NCI-H1436 treated with DMSO at 0.1 percent for 48 hours (cell line): ENCODE data around the gene TENM4.

Experiments
- DNase-seq: peaks from one replicate; lab custom pipeline; 2025; lab: John Stamatoyannopoulos, UW

TENM4 gene

DNA sequence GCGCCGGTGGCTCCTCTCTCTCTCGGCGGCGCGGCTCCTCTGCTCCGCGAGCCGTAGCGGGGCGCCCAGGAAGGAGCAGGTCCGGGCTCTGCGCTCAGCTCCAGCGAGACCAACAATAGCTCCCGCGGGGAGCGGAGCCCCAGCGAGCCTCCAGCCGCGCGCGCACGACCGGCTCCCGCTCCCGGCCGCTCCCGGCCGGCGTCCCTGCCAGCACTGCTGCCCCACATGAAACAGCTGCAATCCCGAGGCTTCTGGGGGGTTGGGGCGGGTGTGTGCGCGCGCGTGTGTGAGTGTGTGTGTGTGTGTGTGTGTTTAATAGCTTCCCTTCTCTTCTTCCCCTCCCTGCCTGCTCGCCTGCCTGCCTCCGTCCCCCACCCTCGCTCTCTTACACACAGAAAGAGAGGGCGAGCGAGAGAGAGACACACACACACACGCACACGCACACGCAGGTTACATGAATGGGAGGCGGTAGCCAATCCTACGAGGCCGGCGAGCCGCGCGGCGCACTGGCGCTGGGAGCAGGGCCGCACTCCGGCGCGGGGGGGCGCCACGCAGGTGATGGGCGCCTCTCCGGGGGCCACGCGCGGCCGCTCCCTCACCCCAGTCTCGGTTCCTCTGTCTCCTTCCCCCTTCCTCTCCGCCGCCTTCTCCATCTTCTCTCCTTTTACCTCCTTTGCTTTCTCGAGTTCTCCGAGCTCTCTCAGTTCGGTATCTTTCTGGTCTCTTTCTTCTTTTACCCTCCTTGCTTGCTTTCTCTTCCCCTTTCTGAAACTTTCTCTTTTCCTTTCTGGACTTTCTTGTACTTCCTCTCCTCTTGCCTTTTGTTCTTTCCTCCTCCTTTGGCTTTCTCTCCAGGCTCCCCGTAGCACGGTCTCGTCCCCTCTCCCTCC, at the start of gene TENM4:
Gene TENM4, minus strand, starts transcription at position 460 of the 890 bp plus-strand sequence. CDS start 371,086 bp downstream, outside the sequence.
- DNase-seq, result no peak

DNA sequence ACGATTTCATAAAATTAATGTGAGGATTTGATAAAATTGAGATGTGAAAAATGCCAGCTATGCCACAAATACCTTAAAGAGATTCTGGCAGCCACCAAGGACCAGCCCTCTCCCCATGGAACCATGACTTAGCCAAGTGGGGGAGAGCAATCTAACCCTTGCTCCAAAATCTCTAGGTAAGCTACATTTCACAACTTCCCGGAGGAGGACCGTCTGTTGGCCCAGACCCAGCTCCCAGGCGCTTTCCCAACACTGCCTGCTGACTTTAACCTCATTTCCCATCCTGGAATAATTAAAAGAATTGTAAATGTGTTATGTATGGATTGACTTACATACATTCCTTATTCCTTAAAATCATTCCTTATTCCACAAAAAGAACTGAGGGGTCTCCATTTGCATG, 47.5 kb upstream of the TENM4 start:
- no peak for DNase-seq

DNA sequence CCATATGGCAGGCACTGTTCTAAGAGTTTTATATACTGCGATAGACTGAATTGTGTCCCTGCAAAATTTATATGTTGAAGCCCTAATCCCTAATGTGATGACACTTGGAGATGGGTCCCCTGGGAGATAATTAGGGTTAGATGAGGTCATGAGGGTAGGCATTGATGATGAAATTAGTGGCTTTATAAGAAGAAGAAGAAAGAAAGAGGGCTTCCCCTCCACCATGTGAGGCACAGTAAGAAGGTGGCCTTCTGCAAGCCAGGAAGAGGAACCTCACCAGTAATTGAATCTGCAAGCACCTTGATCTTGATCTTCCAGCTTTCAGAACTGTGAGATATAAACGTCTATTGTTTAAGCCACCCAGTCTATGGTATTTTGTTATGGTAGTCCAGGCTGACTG, 46.6 kb upstream of the TENM4 start:
- DNase-seq, result no peak

DNA sequence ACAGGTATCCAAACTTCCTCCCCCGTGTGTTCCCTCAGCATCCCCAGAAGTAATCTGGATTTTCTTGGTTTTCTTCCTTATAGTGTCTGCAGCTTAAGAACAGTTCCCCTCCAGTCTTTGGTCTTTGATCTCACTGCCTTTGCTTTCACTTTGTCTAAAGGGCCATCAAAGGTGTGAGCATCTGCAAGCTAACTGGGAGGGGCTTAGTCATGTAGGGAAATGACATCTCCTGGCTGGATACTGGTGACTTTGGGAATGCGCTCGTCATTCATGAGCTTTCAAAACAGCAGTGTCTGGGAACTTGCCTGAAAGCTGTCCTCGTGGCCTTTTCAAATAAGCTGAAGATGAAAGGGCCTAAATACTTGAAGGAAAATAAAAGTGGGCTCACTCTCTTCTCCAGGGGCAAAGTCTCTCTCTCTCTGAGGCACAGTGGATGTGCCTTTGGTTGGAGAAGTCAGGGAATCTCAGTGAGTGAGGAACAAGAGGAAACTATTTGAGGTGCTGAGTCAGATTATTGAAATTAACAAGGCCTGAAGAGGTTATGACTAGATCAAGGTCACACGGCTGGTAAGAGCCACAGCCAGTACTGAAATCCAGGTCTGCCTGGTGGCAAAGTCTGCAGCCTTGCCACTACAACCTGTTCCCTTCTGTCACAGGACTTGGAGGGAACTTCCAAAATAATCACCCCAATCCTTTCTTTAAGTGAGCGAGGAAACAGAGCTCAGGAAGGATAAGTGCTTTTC, 45.6 kb upstream of the TENM4 start:
- DNase-seq, result no peak

DNA sequence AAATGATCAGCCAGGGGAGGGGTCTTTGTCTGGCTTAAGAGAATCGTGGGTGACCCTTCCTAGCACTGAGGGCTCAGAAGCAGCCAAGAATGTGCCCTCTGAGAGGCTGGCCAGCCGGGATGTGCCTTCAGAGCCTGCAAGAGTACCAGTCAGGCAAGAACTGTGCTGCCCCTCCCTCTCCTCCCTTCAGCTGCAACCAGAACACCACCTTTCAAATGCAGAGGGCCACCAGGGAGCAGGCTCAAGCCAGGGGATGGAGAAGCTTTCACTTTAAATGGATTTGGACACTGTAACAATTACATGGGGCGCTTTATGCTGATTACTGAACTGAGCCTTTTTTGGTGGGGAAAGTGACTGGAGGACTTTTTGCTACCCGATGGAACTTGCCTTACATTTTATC, 44.9 kb upstream of the TENM4 start:
- DNase-seq, result no peak

DNA sequence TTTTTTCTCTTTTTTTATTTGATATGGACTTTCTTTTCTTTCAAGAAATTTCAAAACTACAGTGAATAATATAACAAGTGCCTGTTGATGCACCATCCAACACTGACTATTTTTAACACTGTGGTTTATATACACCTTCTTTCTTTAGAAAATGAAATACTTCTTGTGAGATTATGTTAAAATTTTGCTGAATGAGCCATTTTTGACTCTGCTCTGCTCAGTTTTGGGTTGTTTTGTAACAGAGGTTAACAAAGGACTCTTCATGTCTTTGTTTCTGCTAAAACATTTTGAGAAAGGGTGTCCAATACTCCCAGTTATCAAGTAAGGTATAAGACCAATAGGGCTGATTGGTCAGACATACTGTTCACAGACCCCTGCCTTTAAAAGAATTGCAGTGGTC, 44.0 kb upstream of the TENM4 start:
- no peak for DNase-seq

DNA sequence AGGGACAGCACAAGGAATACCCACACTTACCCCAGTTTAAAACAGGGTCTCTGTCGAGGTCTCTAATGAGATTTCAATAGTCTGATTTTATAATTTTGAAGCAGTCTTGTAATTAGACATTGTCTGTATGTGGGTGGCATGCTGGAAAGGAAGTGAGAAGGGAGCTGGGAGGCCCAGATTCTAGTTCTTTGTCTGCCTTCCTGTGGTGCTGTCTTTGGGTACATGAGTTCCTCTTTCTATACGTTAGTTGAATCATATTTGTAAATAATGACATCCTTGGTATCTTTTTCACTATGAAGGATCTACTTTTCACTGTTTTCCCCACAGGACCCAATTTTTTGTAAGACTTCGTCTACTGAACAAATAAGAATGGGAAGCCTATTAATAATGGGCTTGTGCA, 42.0 kb upstream of the TENM4 start:
- DNase-seq, result no peak

DNA sequence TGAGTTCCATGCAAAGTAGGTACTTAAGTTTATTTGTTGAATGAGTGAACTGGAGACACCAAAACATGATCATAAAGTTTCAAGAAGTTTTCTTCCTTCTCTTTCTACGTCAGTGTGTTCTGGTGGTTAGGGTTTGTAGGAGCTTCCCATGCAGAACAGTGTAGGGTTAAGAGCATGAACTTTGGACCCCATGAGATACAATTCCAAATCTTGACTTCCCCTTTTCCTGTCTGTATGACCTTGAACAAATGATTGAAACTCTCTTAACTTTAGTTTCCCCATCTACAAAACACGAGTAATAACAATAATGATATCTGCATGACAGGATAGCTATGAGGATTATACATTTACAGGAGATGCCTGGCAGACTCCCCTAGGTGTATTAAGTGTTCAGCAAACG, 41.0 kb upstream of the TENM4 start:
- no peak for DNase-seq

DNA sequence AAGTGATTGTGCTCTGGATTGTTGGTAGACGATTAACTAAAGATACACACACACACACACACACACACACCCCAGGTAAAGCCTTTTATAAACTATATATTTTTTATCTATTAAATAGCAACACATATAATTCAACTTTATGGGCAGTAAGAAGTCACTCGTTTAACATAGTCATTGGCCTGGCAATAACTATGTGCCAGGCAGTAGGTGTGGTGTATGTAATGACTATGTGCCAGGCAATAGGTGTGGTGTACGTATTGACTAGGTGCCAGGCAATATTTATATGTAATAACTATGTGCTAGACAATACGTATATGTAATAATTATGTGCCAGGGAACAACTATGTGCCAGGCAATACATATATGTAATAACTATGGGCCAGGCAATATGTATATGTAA, 40.0 kb upstream of the TENM4 start:
- no peak for DNase-seq

DNA sequence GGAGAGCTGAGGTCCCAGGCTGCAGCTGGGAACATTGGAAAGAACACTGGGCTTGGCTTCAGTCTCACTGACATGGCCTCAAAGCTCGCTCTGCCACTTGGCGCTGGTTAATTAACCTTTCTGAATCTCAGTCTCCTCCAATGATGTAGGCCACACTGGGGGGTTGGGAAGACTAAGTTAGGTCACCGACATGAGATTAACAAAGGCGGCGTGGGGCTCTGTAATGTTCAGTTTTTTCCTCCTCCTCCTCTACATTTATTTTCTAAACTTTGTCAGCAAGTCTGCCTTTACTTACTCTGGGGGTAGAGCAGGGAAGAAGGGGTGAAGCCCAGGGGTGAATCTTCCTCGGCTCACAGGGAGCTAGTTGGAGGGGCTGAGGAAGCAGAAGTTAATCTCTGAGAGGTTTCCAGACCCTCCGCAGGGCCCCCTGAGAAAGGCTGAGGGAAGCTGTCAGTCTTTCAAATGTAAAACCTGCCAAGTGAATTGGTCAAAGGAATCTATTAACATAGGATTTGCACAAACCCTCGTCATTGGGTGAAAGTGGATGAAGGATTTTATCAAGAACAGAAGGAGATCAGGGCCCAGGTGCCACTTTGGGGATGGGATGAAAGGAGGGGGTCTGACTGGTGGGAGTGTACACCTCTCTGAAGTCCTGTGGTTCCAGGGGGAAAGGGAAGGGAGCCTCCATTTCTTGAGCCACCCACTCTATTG, 32.1 kb upstream of the TENM4 start:
- DNase-seq, result no peak

DNA sequence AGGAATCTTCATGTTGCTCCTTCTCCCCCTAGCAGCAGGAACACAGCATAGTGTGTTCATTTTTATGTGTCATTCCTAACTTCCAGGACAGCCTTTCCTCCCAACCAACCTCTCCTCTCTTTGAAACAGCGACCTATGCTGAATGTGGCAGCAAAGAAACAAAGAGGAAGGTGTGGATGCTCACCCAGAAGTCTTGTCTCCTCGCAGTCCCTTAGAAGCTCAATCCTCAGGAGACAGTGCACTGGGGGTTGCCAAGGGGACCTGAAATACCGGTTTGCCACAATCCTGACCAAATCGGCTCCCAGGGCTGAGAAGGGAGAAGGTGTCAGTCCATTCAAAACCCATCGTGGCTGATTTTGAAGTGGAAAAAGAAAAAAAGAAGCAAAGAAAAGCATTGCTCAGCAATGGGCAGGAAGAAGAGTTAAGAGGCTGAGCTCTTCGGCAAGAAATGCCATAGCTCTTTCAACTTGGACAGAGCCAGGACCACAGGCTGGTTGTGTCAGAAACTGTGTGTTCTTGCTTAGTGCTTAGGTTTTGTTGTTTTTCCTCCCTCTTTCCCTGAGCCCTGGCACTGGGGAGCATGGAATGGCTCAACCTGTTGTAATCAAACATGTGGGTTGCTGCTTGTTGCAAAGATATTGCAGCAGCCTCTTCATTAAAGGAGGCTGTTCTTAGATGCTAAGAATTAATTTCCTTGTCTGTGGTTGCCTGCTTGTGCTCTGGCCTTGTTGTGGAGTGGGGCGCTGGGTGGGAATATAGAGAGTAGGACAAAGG, 30.4 kb upstream of the TENM4 start:
- DNase-seq, result no peak

DNA sequence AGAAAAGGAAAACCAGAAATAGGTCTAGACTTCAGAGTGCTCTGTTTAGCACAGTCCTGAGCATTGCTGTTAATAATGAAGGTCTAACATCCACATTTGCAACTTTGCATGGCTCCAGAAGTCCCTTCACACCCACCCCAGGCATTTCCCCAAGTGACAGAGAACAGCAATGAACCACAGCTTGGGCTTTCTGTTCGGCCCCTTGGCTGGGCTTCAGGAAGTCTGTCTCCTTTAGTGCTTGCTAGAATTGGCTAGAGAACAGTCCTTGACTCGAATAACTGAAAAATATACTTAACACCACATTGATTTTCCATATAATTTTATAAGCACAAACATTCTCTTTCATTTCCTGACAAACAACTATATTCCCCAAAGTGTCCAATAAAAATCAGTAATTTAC, 29.3 kb upstream of the TENM4 start:
- DNase-seq, result no peak

DNA sequence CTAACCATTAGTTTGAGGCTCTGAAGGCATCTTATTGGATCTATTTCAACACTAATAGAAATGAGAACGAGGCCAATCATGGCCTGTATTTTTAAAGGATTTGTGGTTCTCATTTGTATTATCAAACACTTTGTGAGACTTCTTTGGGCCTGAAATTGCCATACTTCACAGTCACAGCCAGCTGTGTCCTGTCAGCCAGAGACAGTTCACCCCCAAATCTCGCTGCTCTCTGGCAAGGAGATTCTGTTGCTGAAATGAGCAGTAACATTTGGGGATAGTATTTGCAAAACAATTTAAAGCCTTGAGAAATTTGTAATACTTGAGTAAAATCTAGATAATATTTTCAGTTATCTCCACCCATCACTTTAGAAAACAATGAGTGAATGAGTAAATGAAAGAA, 26.9 kb upstream of the TENM4 start:
- DNase-seq, result no peak

DNA sequence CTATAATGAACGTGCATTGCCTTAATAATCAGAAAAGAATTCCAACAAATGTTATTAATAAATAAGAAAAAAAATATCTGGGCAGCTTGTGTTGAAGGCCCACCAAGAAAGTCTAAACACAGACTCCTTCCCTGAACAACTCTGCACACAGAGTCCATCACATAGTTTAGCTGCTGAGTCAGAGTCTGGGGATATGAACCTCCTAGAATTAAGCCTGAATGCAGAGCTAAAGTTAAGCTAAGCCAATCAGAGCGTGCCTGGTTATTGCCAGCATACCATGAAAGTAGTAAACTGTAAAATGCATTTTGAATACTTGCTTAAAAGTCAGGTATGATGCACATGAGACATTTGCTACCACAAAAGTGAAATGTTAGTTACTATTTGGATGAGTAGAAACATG, 25.6 kb upstream of the TENM4 start:
- no peak for DNase-seq

DNA sequence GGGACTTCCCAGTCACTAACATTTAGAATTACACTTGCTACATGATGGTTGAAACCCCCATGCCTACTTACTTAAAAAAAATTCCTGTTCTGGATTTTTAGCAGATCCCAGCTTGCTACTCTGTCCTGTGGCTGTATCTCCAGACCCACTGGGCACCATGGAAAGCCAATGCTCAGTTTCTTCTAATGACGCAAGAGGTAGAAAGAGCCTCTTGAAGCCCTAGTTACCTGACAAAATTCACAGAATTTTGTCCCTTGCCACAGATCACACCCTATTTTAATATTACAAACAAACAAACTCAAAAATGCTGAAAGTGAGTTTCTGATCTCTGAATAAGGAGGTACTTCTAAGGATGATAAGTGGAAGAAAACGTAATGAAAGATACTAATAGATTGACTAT, 24.3 kb upstream of the TENM4 start:
- DNase-seq, result no peak

DNA sequence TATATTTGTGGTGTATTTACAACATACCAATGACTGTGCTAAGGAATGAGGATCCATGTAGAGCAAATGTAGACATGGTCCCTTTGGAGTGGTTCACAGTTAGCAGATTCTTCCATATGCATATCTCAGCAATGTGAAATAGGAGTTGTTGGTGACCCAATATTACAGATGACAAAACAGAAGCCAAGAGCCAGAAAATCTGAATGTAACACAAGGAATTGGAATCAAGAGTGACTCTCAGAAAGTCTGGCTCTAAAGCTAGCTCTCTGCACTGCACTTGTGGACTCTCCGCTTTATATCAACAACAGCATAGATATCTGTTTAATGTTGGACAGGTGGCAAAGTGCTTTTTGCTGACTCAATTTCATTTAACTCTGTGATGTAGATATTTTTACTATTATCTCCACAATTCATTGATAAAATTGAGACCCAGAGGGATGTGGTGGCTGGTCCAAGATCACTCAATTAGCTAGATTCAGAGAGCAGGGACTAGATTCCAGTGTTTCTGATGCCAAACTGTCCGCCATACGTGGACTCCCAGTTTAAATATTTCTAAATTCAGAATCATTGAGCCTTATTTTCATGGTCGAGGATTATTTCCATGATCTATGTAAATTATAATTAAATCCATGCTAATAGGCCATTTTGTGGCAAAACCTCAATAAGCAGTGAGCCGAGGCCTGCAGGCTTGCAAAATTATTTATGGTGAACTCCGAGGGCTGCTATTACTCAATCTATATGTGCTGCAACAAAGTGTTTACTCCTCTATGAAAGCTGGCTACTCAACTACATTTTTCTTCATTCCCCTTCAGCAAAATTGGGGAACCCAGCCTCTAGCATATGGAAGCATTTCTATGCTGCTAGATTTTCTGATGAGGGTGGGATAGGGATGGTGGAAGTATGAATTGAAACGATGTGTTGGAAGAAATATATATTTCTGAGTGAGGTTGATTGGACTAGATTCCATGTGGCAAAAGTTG, 21.1 kb upstream of the TENM4 start:
- DNase-seq, result no peak

DNA sequence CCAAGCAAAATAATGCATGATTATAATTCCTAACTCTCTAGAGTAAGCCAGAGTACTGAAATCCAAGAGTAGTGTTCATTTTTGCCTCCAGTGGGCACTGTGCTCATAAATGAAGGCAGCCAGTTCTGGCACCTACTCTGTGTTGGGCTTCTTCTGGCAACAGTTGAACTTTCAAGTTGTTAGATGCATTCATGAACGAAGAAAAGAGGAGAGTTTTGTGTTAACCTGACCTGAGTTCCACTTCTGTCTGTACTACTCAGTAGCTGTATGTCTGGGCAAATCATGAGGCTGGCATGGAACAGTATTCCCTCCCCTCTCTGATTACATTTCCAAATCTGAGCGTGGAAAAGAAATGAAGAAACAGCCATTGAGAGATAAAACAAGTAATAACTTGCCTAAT, 20.3 kb upstream of the TENM4 start:
- no peak for DNase-seq

DNA sequence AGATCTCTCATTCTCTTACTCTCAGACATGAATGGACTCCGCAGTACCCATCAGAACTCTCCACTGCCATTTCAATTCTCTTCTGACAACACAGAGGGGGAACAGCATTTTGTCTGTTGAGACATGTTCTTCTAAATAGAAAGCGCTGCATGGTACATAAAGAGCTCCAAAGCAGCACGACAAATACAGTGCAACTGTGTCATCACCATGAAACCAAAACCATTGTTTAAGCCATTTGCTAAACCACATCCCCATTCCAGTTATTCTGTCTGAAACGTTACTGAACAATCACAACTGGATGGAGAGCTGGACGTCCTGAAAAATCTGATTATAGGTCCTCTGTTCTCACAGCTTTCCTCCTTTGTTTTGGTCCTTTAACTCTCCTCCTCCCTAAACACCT, 17.9 kb upstream of the TENM4 start:
- DNase-seq, result no peak

DNA sequence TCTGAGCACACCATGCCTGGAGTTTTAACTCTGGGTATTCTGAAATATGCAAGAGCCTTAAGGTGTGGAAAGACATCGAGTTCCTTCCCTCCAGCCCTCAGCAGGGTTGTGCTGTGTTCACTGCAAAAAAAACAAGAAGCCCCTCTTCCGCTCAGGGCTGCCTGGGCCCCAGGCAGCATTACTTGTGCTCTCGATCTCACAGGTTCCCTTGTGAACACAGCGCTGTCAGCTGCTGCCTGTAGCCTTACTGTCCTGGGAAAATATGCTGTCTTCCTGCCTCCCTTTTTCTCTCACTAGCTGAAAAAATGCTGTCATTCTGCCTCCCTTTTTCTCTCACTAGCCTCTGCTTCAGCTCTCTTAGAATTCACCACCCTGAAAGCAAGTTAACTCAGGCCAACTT, 15.7 kb upstream of the TENM4 start:
- no peak for DNase-seq

DNA sequence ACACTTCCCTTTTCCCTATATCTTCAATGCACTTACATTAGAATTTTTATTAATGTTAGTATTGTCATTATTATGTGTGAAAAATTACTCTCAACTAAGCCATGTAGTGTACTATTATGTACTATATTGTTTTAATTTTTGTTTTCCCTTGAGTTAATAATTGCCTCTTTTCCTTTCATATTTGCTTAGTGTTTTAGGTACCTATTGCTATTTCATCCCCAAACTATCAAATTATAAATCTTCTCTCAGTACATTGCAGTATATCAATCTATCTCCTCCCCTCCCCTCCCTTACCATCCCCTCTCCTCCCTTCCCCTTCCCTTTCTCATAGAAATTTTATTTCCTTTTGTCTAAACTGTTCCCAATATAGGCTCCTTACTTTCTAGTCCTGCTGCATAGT, 12.8 kb upstream of the TENM4 start:
- DNase-seq, result no peak

DNA sequence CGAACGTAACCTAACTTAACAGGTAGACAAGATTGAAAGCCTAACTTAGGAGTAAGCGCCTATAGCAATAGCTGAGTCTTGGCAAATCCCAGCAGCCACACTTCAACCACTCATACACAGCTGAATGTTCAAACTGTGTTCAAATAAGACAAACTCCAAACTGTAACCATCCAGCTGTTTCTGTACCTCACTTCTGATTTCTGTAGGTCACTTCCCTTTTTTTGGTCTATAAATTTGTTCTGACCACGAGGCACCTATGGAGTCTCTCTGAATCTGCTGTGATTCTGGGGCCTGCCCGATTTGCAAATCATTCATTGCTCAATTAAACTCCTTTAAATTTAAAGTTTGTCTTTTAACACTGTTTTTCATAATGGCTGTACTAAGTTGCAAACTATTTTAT, 8.2 kb upstream of the TENM4 start:
- no peak for DNase-seq
